Measurements from ENCODE around the gene PEX11G. TPM values are rescaled to one million over a fixed set of nuclear protein-coding genes. Genes with fewer than 3 reads are reported as not detected.
"Not testable (repeated sequence)": the region's sequence is repeated elsewhere in the genome, so short reads cannot be mapped to it uniquely, and the experiment has no call there.

The PEX11G gene
- total RNA-seq, 2 donors from 2014 or later = 1.0 to 1.1 TPM

DNA sequence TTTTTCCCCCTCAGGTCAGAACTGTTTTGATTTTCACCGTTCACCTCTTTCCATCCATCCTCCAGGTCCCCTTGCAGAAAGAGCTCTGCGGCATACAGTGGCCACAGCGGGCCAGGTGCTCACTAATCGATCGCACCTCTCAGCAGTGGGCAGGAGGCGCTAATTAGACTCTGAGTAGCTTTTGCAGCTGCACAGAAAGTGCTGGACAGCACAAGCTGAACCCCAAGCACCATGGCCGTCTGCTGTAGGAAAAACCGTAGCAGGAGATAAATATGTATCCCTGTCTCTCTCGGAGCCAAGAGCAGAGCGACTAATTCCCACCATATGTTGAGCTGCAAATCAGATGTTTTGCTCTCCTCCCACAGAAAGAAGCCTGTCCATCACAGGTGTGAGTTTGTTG lies 54.4 kb downstream of the PEX11G start:
- Histone ChIP-seq H3K4me3 (no peak overlapping the region), H3K27ac (no peak overlapping the region), H3K36me3 (no peaks in the 10 kb centered on the region), H3K4me1 (no peaks in the 10 kb centered on the region), H3K9me3 (no peaks in the 10 kb centered on the region), H3K27me3 (no peaks in the 10 kb centered on the region)
- DNase-seq (ENCODE audit: low spot score) = no peak
- TF ChIP-seq, protein P1, sequence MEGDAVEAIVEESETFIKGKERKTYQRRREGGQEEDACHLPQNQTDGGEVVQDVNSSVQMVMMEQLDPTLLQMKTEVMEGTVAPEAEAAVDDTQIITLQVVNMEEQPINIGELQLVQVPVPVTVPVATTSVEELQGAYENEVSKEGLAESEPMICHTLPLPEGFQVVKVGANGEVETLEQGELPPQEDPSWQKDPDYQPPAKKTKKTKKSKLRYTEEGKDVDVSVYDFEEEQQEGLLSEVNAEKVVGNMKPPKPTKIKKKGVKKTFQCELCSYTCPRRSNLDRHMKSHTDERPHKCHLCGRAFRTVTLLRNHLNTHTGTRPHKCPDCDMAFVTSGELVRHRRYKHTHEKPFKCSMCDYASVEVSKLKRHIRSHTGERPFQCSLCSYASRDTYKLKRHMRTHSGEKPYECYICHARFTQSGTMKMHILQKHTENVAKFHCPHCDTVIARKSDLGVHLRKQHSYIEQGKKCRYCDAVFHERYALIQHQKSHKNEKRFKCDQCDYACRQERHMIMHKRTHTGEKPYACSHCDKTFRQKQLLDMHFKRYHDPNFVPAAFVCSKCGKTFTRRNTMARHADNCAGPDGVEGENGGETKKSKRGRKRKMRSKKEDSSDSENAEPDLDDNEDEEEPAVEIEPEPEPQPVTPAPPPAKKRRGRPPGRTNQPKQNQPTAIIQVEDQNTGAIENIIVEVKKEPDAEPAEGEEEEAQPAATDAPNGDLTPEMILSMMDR (IDR thresholded peaks at IDR 0.05) = no peak

DNA sequence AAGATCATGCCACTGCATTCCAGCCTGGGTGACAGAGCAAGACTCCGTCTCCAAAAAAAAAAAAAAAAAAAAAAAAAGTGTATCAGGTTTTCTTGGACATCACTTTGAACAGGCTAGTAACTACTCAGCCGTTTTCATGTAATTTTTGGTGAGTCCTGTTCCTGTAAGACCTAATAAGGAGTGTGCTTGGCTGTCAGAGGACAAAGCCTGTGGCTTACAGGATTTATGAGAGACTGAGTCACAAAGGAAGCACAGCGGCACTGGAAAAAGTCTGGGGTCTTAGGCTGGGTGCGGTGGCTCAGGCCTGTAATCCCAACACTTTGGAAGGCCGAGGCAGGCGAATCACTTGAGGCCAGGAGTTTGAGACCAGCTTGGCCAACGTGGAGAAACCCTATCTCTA lies 55.4 kb downstream of the PEX11G start:
- H3K4me1 ChIP-seq; H3K27ac ChIP-seq; H3K4me3 ChIP-seq; DNase-seq (ENCODE audit: low spot score); H3K9me3 ChIP-seq; H3K36me3 ChIP-seq; H3K27me3 ChIP-seq: not testable (repeated sequence)

DNA sequence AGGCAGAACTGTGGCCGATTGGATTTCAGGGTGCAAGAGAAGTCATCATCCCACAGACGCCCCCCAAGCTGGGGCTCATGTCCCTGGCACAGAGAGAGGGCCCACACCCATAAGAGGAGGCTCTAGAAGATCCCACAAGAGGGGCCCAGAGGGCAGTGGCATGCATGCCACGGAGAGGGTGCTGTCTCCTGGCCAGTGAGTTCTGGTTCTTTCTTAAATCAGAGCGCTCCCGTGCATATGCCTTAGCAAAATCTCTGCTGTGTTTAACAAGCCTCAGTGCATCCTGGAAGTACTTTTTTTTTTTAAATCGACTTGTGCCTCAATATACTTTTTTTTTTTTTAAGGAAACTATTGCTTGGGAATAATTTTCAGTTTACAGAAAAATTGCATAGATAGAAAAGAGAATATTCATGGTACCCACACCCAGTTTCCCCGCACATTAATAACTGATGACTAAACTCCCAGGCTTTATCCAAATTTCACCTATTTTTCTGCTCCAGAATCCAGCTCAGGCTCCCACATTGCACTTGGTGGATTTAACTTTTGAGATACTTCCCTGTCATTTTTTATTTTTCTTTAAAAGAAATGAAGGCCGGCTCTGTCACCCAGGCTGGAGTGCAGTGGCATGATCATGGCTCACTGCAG lies 59.1 kb downstream of the PEX11G start:
- Histone ChIP-seq H3K9me3 (no peaks in the 10 kb centered on the region), H3K27ac (no peak overlapping the region), H3K36me3 (no peaks in the 10 kb centered on the region), H3K27me3 (no peaks in the 10 kb centered on the region), H3K4me3 (no peak overlapping the region), H3K4me1 (no peaks in the 10 kb centered on the region)
- TF ChIP-seq, protein P1 (IDR thresholded peaks at IDR 0.05) = no peak
- no peak for DNase-seq (ENCODE audit: low spot score)

DNA sequence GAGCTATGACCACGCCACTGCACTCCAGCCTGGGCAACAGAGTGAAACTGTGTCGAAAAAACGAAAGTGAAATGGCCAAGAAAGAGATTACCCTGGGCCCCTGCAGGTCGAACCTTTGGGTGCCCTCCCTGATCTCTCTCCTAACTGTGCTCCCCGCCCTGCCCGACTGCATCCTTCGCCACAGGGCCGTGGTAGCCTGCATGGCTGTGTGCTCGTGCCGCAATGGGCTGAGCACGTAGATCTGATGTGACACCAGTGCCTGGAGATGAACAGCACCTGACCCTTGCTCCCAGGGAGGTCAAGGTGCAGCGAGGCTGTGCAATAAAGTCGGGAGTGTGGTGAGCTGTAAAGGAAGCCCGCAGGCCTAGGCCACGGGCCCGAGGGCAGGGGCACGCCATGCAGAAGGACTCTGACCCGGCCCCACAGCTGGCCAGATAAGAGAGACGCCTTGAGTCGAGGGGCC lies 60.2 kb downstream of the PEX11G start:
- Histone ChIP-seq H3K36me3 (no peaks in the 10 kb centered on the region), H3K9me3 (no peaks in the 10 kb centered on the region), H3K27ac (no peak overlapping the region), H3K4me1 (no peaks in the 10 kb centered on the region), H3K27me3 (no peaks in the 10 kb centered on the region), H3K4me3 (no peak overlapping the region)
- DNase-seq (ENCODE audit: low spot score) = no peak
- TF ChIP-seq, protein P1 (IDR thresholded peaks at IDR 0.05) = no peak

DNA sequence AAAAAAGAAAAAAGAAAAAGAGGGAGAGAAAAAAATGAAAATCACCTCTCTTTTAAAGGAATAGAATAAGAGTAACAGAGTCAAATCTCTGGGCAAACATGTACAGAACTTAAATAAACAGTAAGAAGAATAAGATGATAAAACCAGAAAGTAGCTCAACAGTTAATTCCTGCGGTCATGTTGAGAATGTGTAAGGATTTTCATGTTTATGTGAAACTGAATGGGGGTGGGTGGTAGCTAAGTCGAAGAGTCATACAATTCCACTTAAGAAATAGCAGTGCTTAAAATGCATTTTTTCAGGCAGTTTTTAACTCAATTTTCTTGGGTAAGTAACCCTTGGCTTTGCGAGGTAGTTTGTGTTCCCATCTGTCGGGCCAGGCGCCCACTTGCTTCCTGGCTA lies 60.9 kb downstream of the PEX11G start:
- no peaks in the 10 kb centered on the region for H3K36me3 ChIP-seq
- TF ChIP-seq, protein P1 (IDR thresholded peaks at IDR 0.05) = no peak
- H3K4me3 ChIP-seq = no peak overlapping the region
- no peaks in the 10 kb centered on the region for H3K27me3 ChIP-seq
- no peak overlapping the region for H3K27ac ChIP-seq
- H3K9me3 ChIP-seq = no peaks in the 10 kb centered on the region
- H3K4me1 ChIP-seq = no peaks in the 10 kb centered on the region
- no peak for DNase-seq (ENCODE audit: low spot score)

DNA sequence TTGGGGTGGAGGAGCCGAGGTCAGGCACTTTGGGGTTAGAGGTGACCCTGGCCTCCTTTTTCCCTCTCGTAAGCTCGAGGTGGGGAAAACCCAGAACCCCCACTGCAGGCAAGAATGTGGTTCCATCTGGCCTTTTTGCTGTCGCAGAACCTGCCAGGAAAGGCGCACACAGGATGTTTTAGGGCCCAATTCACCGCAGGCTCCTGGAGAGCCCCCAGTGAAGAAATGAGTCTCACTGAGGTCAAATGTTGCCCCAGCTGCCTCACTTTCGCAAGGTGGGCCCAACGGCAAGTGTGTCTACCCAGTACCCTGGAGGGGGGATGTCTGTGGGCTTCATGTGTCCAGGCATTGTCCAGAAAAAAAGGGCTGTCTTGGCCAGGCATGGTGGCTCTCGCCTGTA lies 61.8 kb downstream of the PEX11G start:
- Histone ChIP-seq H3K9me3 (no peaks in the 10 kb centered on the region), H3K27me3 (no peaks in the 10 kb centered on the region)
- no peak for DNase-seq (ENCODE audit: low spot score)

More for the DNA sequence above, 61.8 kb downstream of the PEX11G start:
- TF ChIP-seq, protein P1 (IDR thresholded peaks at IDR 0.05) = no peak
- Histone ChIP-seq H3K27ac (no peak overlapping the region), H3K4me1 (no peaks in the 10 kb centered on the region), H3K4me3 (no peak overlapping the region), H3K36me3 (no peaks in the 10 kb centered on the region)

Other genes with a start within 250 kb of the PEX11G start
- 100 to 1,000 TPM in 1 of 2 donors, 10 to 100 TPM in 1; 50.8 to 118 TPM for gene INSR, start 194.6 kb downstream of the PEX11G start, total RNA-seq
- gene ARHGEF18, start 140.1 kb downstream of the PEX11G start, total RNA-seq = 10 to 100 TPM in 1 of 2 donors, 1 to 10 TPM in 1; 8.3 to 14.0 TPM
- 100 to 1,000 TPM; 109 to 119 TPM for gene ZNF358, start 27.1 kb upstream of the PEX11G start, total RNA-seq
- 10 to 100 TPM; 11.2 to 13.0 TPM for gene MCOLN1, start 33.6 kb upstream of the PEX11G start, total RNA-seq
- 10 to 100 TPM; 45.3 to 70.6 TPM for gene PNPLA6, start 46.7 kb upstream of the PEX11G start, total RNA-seq
- under 1 TPM; 0.26 to 0.55 TPM for gene CAMSAP3, start 106.8 kb upstream of the PEX11G start, total RNA-seq
- 10 to 100 TPM; 21.5 to 25.9 TPM for gene XAB2, start 140.5 kb upstream of the PEX11G start, total RNA-seq
- 10 to 100 TPM; 12.0 to 23.1 TPM for gene PET100, start 140.8 kb upstream of the PEX11G start, total RNA-seq
- gene PCP2, start 144.7 kb upstream of the PEX11G start, total RNA-seq = not detected
- 10 to 100 TPM in 1 of 2 donors, 1 to 10 TPM in 1; 6.4 to 14.9 TPM for gene STXBP2, start 148.1 kb upstream of the PEX11G start, total RNA-seq
- not detected for gene RETN, start 180.0 kb upstream of the PEX11G start, total RNA-seq
- 1 to 10 TPM in 1 of 2 donors, under 1 TPM in 1; 0.70 to 1.5 TPM for gene MCEMP1, start 188.1 kb upstream of the PEX11G start, total RNA-seq
- gene TRAPPC5, start 191.8 kb upstream of the PEX11G start, total RNA-seq = 10 to 100 TPM; 55.0 to 58.3 TPM
- gene FCER2, start 213.1 kb upstream of the PEX11G start, total RNA-seq = not detected
- under 1 TPM in 1 of 2 donors, not detected in 1; 0.55 TPM for gene CLEC4G, start 243.1 kb upstream of the PEX11G start, total RNA-seq

Measured in right atrium auricular region (tissue), 2 donors.